ENCODE data around the gene CYLD.
A peak's percentile ranks its signal among the peaks of the same experiment; 100 is the strongest.

The CYLD gene

GRCh38 chr16:50731130-50731988, 10.5 kb upstream of the CYLD start:
- Histone ChIP-seq H3K4me1 (ENCODE audit: control insufficient read depth, insufficient read depth, low read length) (no peaks in the 10 kb centered on the region), H3K9me3 (replicated peaks; ENCODE audit: low read length) (no peaks in the 10 kb centered on the region), H3K4me3 (ENCODE audit: low read length) (no peak overlapping the region), H3K4me2 (ENCODE audit: low read length) (no peak overlapping the region), H3K36me3 (ENCODE audit: insufficient read depth, low read length) (no peaks in the 10 kb centered on the region), H3K9ac (ENCODE audit: low read depth, low read length) (no peak overlapping the region), H3K27me3 (ENCODE audit: control insufficient read depth, insufficient read depth, low read length) (no peaks in the 10 kb centered on the region)

DNA sequence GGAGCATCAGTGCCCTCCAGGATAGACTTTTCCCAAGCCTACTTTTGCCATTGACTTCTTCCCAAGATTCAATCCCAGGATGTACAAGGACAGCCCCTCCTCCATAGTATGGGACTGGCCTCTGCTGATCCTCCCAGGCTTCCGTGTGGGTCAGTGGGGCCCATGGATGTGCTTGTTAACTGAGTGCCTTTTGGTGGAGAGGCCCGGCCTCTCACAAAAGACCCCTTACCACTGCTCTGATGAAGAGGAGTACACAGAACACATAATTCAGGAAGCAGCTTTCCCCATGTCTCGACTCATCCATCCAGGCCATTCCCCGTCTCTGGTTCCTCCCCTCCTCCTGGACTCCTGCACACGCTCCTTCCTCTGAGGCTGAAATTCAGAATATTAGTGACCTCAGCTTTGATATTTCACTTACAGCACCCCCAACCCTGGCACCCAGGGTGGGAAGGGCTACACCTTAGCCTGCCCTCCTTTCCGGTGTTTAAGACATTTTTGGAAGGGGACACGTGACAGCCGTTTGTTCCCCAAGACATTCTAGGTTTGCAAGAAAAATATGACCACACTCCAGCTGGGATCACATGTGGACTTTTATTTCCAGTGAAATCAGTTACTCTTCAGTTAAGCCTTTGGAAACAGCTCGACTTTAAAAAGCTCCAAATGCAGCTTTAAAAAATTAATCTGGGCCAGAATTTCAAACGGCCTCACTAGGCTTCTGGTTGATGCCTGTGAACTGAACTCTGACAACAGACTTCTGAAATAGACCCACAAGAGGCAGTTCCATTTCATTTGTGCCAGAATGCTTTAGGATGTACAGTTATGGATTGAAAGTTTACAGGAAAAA, 9.7 kb upstream of the CYLD start:
- no peak overlapping the region for H3K4me2 ChIP-seq (ENCODE audit: low read length)
- H3K27me3 ChIP-seq (ENCODE audit: control insufficient read depth, insufficient read depth, low read length): no peaks in the 10 kb centered on the region
- no peaks in the 10 kb centered on the region for H3K36me3 ChIP-seq (ENCODE audit: insufficient read depth, low read length)
- no peaks in the 10 kb centered on the region for H3K9me3 ChIP-seq (replicated peaks; ENCODE audit: low read length)
- H3K9ac ChIP-seq (ENCODE audit: low read depth, low read length): no peak overlapping the region
- no peaks in the 10 kb centered on the region for H3K4me1 ChIP-seq (ENCODE audit: control insufficient read depth, insufficient read depth, low read length)
- H3K4me3 ChIP-seq (ENCODE audit: low read length): no peak overlapping the region

DNA sequence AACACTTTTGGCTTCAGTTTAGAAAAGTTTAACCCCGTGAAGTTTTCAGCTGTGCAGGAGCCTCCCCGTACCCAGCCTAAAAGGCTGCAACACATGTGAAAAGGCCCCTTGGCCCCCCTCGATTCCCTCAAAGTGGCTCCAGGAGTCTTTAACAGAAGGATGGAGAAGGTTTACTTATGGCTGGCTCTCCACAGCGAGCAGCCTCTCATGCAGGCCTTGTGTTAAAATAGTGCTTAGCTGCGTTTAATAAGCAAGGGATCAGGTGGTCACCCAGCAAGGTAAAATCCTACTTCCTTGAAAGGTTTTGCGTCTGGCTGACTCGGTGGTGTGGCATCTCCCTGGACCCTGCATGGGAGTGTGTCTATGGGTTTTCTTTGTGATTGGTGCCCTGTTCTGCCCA, 8.4 kb upstream of the CYLD start:
- Histone ChIP-seq H3K4me3 (ENCODE audit: low read length) (no peak overlapping the region), H3K4me2 (ENCODE audit: low read length) (no peak overlapping the region), H3K9ac (ENCODE audit: low read depth, low read length) (no peak overlapping the region), H3K9me3 (replicated peaks; ENCODE audit: low read length) (no peaks in the 10 kb centered on the region), H3K4me1 (ENCODE audit: control insufficient read depth, insufficient read depth, low read length) (no peaks in the 10 kb centered on the region), H3K36me3 (ENCODE audit: insufficient read depth, low read length) (no peaks in the 10 kb centered on the region), H3K27me3 (ENCODE audit: control insufficient read depth, insufficient read depth, low read length) (no peaks in the 10 kb centered on the region)

DNA sequence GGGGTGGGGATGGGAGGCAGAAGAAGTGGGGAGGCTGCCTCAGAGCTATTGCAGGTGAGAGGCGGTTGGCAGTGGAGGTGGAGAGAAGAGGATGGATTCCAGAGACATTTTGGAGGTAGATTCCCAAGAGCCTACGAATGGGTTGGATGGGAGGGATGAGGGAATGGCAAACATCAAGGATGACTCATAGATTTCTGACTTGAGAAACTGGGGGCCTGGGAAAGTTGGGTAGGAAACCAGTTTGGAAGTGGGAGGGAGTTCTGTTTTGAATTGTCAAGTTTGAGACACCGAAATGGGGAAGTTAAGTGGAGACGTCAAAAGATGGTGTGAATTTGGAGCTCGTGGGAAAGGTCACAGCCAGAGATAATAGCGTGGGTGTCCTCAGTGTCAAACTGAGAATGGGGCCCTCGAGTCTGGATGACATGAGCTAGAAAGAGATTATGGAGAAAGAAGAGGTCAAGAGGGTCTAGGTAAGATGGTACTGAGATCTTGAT, 6.2 kb upstream of the CYLD start:
- Histone ChIP-seq H3K36me3 (ENCODE audit: insufficient read depth, low read length) (no peaks in the 10 kb centered on the region), H3K4me1 (ENCODE audit: control insufficient read depth, insufficient read depth, low read length) (no peaks in the 10 kb centered on the region), H3K27me3 (ENCODE audit: control insufficient read depth, insufficient read depth, low read length) (no peaks in the 10 kb centered on the region), H3K9ac (ENCODE audit: low read depth, low read length) (no peak overlapping the region), H3K9me3 (replicated peaks; ENCODE audit: low read length) (no peaks in the 10 kb centered on the region), H3K4me2 (ENCODE audit: low read length) (no peak overlapping the region), H3K4me3 (ENCODE audit: low read length) (no peak overlapping the region)

DNA sequence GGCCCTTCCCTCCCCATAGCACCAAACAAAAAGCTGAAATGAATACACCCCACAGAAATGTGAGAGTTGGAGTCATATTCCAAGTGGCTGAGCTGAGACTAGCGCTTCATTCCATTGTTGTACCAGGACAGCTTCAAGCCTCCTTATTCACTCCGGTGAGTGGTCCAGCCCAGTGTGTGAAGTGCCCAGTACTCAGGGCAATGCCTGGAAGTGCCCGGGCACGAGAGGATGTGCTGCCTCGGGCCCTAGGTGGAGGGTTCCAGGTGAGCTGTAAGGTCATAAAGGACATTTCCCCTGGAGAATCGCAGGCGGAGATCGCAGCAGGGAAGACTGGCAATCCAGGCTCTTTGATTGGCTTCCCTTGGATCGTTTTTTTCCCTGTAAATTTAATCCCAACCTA, 5.4 kb upstream of the CYLD start:
- Histone ChIP-seq H3K36me3 (ENCODE audit: insufficient read depth, low read length) (no peaks in the 10 kb centered on the region), H3K4me2 (ENCODE audit: low read length) (no peak overlapping the region), H3K4me3 (ENCODE audit: low read length) (no peak overlapping the region), H3K9me3 (replicated peaks; ENCODE audit: low read length) (no peaks in the 10 kb centered on the region), H3K4me1 (ENCODE audit: control insufficient read depth, insufficient read depth, low read length) (peaks cover 7% of the 10 kb centered on the region), H3K27me3 (ENCODE audit: control insufficient read depth, insufficient read depth, low read length) (no peaks in the 10 kb centered on the region), H3K9ac (ENCODE audit: low read depth, low read length) (no peak overlapping the region)

DNA sequence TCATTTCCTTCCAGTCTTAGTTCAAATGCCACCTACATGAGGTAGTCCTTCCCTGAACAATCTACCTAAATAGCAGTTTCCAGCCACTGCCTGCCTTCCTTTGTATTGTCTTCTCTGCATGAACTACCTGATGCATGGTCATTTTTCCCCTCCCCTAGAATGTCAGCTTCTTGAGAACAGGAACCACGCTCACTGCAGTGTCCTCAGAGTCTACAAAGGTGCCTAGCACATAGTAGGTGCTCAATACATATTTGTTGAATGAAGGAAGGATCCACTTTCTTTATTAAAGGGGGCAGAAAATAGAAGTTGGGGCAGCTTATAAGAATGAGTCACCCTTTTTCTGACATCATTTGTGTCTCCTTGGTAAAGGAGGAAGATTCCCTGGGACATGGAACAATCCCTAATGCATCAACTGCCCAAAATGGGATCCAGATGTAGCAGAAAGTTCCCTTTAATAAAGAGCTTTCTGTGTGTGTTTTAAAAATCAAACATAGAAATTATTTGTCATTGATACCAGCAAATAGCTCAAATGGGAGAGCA, 4.4 kb upstream of the CYLD start:
- Histone ChIP-seq H3K27me3 (ENCODE audit: control insufficient read depth, insufficient read depth, low read length) (no peaks in the 10 kb centered on the region), H3K4me3 (ENCODE audit: low read length) (no peak overlapping the region), H3K9me3 (replicated peaks; ENCODE audit: low read length) (no peaks in the 10 kb centered on the region)

DNA sequence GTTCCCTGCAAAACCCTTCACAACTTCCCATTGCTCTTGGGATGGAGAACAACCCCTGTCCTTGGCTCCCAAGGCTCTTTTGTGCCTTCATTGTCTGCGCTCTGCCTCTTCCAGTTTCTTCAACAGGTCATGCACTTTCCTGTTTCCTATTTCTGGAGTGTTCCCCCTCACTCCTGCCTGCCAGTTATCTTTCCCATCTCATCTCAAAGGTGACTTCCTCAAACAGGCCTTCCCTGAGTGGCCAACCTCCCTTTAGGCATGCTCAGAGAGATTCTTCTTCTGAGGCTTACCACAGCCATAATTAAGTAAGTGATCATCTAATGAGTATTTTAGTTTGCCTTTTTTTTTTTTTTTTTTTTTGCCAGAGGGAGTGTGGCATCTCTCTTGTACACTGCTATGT, 2.9 kb upstream of the CYLD start:
- Histone ChIP-seq H3K4me2 (ENCODE audit: low read length) (no peak overlapping the region), H3K36me3 (ENCODE audit: insufficient read depth, low read length) (no peaks in the 10 kb centered on the region), H3K9me3 (replicated peaks; ENCODE audit: low read length) (no peaks in the 10 kb centered on the region), H3K9ac (ENCODE audit: low read depth, low read length) (no peak overlapping the region), H3K27me3 (ENCODE audit: control insufficient read depth, insufficient read depth, low read length) (no peaks in the 10 kb centered on the region), H3K4me1 (ENCODE audit: control insufficient read depth, insufficient read depth, low read length) (peaks cover 19% of the 10 kb centered on the region), H3K4me3 (ENCODE audit: low read length) (no peak overlapping the region)

More for the DNA sequence above, 4.4 kb upstream of the CYLD start:
- no peak overlapping the region for H3K9ac ChIP-seq (ENCODE audit: low read depth, low read length)
- H3K4me1 ChIP-seq (ENCODE audit: control insufficient read depth, insufficient read depth, low read length): peaks cover 7% of the 10 kb centered on the region
- H3K36me3 ChIP-seq (ENCODE audit: insufficient read depth, low read length): no peaks in the 10 kb centered on the region
- no peak overlapping the region for H3K4me2 ChIP-seq (ENCODE audit: low read length)

- Histone ChIP-seq H3K9me3 (replicated peaks; ENCODE audit: low read length) (no peaks in the 10 kb centered on the region), H3K9ac (ENCODE audit: low read depth, low read length) (no peak overlapping the region)
These were observed 1.1 kb upstream of the CYLD start for GRCh38 chr16:50740736-50741135.

GRCh38 chr16:50741225-50741780, 583 bp upstream of the CYLD start:
- Histone ChIP-seq H3K4me1 (ENCODE audit: control insufficient read depth, insufficient read depth, low read length) (peaks cover 35% of the 10 kb centered on the region), H3K4me3 (ENCODE audit: low read length) (peak overlapping the region; percentile 65), H3K36me3 (ENCODE audit: insufficient read depth, low read length) (peaks cover 4% of the 10 kb centered on the region), H3K4me2 (ENCODE audit: low read length) (peak overlapping the region; percentile 79), H3K27me3 (ENCODE audit: control insufficient read depth, insufficient read depth, low read length) (no peaks in the 10 kb centered on the region), H3K9me3 (replicated peaks; ENCODE audit: low read length) (no peaks in the 10 kb centered on the region), H3K9ac (ENCODE audit: low read depth, low read length) (peak overlapping the region; percentile 46)

More at GRCh38 chr16:50740736-50741135, 1.1 kb upstream of the CYLD start:
- Histone ChIP-seq H3K36me3 (ENCODE audit: insufficient read depth, low read length) (peaks cover 4% of the 10 kb centered on the region), H3K4me1 (ENCODE audit: control insufficient read depth, insufficient read depth, low read length) (peaks cover 35% of the 10 kb centered on the region), H3K27me3 (ENCODE audit: control insufficient read depth, insufficient read depth, low read length) (no peaks in the 10 kb centered on the region), H3K4me2 (ENCODE audit: low read length) (no peak overlapping the region), H3K4me3 (ENCODE audit: low read length) (peak overlapping the region; percentile 65)

DNA sequence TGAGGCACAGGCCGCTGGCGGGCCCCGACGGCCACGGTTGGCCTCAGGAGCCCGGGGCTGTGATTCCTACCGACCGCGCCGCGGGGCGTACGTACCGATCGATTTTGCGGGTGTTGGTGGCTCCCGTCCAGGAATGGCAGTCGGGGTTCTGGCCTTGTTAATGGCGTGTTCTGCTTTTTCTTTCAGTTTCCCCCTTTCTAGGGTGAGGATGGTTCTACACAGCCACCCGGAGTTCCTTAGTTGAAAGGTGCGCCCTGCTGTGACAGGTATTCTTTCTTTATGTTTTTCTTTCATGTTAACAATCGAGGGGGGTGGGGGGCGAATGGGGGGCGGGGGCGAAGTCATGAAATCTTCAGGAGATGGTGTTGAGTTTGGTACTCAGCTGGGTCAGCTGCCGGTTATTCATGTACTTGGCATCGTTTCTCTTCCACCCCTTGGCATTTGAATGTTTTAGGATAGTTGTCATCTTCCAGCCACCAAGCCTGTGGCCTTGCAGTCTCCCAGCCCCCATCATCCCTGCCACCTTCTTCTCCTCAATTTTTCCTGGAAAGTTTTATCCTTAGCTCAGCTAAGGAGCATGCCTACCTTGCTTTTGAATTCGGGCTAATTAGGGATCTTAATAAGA, 802 bp downstream of the CYLD start:
- Histone ChIP-seq H3K27me3 (ENCODE audit: control insufficient read depth, insufficient read depth, low read length) (no peaks in the 10 kb centered on the region), H3K9me3 (replicated peaks; ENCODE audit: low read length) (no peaks in the 10 kb centered on the region), H3K36me3 (ENCODE audit: insufficient read depth, low read length) (peaks cover 4% of the 10 kb centered on the region), H3K4me1 (ENCODE audit: control insufficient read depth, insufficient read depth, low read length) (peaks cover 35% of the 10 kb centered on the region), H3K4me2 (ENCODE audit: low read length) (peak overlapping the region; percentile 91), H3K9ac (ENCODE audit: low read depth, low read length) (peak overlapping the region; percentile 95), H3K4me3 (ENCODE audit: low read length) (peak overlapping the region; percentile 88)

All from skeletal muscle satellite cell (primary cell).